Measurements from ENCODE around the gene SLC15A1. TPM values are rescaled to one million over a fixed set of nuclear protein-coding genes. Genes with fewer than 3 reads are reported as not detected.

Gene SLC15A1
- polyA plus RNA-seq, 1 donor from 2014 or later = not detected

DNA sequence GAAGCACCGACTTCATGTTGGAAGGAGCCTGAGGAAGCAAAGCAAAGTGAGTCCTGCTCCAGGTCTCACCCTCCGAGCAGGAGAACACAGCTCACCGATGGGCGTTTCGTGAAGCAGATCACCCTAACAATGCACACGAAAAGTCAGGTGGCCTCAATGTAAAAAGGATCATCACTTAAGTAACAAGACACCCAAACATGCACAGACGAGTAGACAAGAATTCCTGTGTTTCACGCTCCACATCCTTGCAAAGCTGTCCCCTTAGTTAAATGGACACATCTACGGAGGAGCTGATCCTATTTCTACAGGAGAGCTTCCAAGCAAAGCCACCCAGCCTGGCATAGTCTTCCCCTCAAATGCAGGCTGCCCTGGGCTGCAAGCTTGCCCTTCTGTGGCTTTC, 66.2 kb downstream of the SLC15A1 start:
- TF ChIP-seq, protein P1, sequence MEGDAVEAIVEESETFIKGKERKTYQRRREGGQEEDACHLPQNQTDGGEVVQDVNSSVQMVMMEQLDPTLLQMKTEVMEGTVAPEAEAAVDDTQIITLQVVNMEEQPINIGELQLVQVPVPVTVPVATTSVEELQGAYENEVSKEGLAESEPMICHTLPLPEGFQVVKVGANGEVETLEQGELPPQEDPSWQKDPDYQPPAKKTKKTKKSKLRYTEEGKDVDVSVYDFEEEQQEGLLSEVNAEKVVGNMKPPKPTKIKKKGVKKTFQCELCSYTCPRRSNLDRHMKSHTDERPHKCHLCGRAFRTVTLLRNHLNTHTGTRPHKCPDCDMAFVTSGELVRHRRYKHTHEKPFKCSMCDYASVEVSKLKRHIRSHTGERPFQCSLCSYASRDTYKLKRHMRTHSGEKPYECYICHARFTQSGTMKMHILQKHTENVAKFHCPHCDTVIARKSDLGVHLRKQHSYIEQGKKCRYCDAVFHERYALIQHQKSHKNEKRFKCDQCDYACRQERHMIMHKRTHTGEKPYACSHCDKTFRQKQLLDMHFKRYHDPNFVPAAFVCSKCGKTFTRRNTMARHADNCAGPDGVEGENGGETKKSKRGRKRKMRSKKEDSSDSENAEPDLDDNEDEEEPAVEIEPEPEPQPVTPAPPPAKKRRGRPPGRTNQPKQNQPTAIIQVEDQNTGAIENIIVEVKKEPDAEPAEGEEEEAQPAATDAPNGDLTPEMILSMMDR (IDR thresholded peaks at IDR 0.05; ENCODE audit: poor library complexity, severe bottlenecking) = no peak
- TF ChIP-seq EP300 (conservative IDR thresholded peaks at IDR 0.05; ENCODE audit: poor library complexity, severe bottlenecking) (no peak), MXI1 (conservative IDR thresholded peaks at IDR 0.05; ENCODE audit: poor library complexity, severe bottlenecking) (no peak), TAF1 (IDR thresholded peaks at IDR 0.05; ENCODE audit: low read depth) (no peak), RAD21 (conservative IDR thresholded peaks at IDR 0.05) (no peak), SMC3 (conservative IDR thresholded peaks at IDR 0.05; ENCODE audit: poor library complexity) (no peak), POLR2AphosphoS5 (IDR thresholded peaks at IDR 0.05) (no peak), EZH2 (IDR thresholded peaks at IDR 0.05; ENCODE audit: borderline replicate concordance, insufficient read depth, low read length, poor library complexity, severe bottlenecking) (no peak)
- TF ChIP-seq, protein P2, sequence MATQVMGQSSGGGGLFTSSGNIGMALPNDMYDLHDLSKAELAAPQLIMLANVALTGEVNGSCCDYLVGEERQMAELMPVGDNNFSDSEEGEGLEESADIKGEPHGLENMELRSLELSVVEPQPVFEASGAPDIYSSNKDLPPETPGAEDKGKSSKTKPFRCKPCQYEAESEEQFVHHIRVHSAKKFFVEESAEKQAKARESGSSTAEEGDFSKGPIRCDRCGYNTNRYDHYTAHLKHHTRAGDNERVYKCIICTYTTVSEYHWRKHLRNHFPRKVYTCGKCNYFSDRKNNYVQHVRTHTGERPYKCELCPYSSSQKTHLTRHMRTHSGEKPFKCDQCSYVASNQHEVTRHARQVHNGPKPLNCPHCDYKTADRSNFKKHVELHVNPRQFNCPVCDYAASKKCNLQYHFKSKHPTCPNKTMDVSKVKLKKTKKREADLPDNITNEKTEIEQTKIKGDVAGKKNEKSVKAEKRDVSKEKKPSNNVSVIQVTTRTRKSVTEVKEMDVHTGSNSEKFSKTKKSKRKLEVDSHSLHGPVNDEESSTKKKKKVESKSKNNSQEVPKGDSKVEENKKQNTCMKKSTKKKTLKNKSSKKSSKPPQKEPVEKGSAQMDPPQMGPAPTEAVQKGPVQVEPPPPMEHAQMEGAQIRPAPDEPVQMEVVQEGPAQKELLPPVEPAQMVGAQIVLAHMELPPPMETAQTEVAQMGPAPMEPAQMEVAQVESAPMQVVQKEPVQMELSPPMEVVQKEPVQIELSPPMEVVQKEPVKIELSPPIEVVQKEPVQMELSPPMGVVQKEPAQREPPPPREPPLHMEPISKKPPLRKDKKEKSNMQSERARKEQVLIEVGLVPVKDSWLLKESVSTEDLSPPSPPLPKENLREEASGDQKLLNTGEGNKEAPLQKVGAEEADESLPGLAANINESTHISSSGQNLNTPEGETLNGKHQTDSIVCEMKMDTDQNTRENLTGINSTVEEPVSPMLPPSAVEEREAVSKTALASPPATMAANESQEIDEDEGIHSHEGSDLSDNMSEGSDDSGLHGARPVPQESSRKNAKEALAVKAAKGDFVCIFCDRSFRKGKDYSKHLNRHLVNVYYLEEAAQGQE (IDR thresholded peaks at IDR 0.05; ENCODE audit: borderline replicate concordance) = no peak
- Histone ChIP-seq H4K20me1 (ENCODE audit: insufficient read depth) (no peaks in the 10 kb centered on the region), H3K9me3 (ENCODE audit: low read length) (no peaks in the 10 kb centered on the region), H3K27ac (ENCODE audit: low read length) (no peak overlapping the region), H3F3A (ENCODE audit: insufficient read depth, low read length, poor library complexity, severe bottlenecking) (no peaks in the 10 kb centered on the region), H3K4me2 (ENCODE audit: low read length) (no peak overlapping the region), H3K4me3 (ENCODE audit: low read length) (no peak overlapping the region), H3K79me2 (replicated peaks; ENCODE audit: insufficient read depth, low read length) (no peaks in the 10 kb centered on the region), H2AFZ (ENCODE audit: low read depth, low read length) (no peak overlapping the region), H3K27me3 (ENCODE audit: insufficient read depth, low read depth, low read length) (no peaks in the 10 kb centered on the region), H3K9ac (ENCODE audit: low read length) (no peak overlapping the region), H3K9me2 (ENCODE audit: insufficient read depth, low read length) (no peaks in the 10 kb centered on the region), H3K36me3 (ENCODE audit: insufficient read depth, low read length) (no peaks in the 10 kb centered on the region)

GRCh38 chr13:98685146-98685545, 67.3 kb downstream of the SLC15A1 start:
- Histone ChIP-seq H3K36me3 (ENCODE audit: insufficient read depth, low read length) (no peaks in the 10 kb centered on the region), H3K9me2 (ENCODE audit: insufficient read depth, low read length) (no peaks in the 10 kb centered on the region), H3K79me2 (replicated peaks; ENCODE audit: insufficient read depth, low read length) (no peaks in the 10 kb centered on the region), H3K4me2 (ENCODE audit: low read length) (no peak overlapping the region), H3F3A (ENCODE audit: insufficient read depth, low read length, poor library complexity, severe bottlenecking) (no peaks in the 10 kb centered on the region), H3K27ac (ENCODE audit: low read length) (no peak overlapping the region), H3K9me3 (ENCODE audit: low read length) (no peaks in the 10 kb centered on the region), H3K9ac (ENCODE audit: low read length) (no peak overlapping the region), H2AFZ (ENCODE audit: low read depth, low read length) (no peak overlapping the region), H3K4me3 (ENCODE audit: low read length) (no peak overlapping the region), H4K20me1 (ENCODE audit: insufficient read depth) (no peaks in the 10 kb centered on the region), H3K27me3 (ENCODE audit: insufficient read depth, low read depth, low read length) (no peaks in the 10 kb centered on the region)
- TF ChIP-seq EZH2 (IDR thresholded peaks at IDR 0.05; ENCODE audit: borderline replicate concordance, insufficient read depth, low read length, poor library complexity, severe bottlenecking) (no peak), EP300 (conservative IDR thresholded peaks at IDR 0.05; ENCODE audit: poor library complexity, severe bottlenecking) (no peak), POLR2AphosphoS5 (IDR thresholded peaks at IDR 0.05) (no peak), TAF1 (IDR thresholded peaks at IDR 0.05; ENCODE audit: low read depth) (no peak), RAD21 (conservative IDR thresholded peaks at IDR 0.05) (no peak), SMC3 (conservative IDR thresholded peaks at IDR 0.05; ENCODE audit: poor library complexity) (no peak), MXI1 (conservative IDR thresholded peaks at IDR 0.05; ENCODE audit: poor library complexity, severe bottlenecking) (no peak)
- TF ChIP-seq, protein P2 (IDR thresholded peaks at IDR 0.05; ENCODE audit: borderline replicate concordance) = no peak
- TF ChIP-seq, protein P1 (IDR thresholded peaks at IDR 0.05; ENCODE audit: poor library complexity, severe bottlenecking) = no peak

Measured in neural cell (in vitro differentiated cells).